ENCODE measurements around the gene PLCB4.

DNA sequence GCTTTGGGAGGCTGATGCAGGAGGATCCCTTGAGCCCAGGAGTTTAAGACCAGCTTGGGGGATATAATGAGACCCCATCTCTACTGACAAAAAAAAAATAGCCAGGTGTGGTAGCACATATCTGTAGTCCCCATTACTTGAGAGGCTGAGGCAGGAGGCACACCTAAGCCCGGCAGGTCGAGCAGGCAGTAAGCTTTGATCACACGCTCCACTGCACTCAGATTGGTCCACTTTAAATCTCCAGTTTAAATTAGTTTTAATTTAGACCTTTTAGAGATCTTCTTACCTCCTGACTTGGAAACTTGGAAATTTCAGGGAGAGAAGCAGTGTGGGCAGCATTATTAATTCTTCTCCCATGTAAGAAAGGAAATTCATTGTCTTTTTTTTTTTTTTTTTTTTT, 16.8 kb upstream of the PLCB4 start:
- TF ChIP-seq GABPB1 (CRISPR knock-in tag; IDR thresholded peaks at IDR 0.05) (no peak), NFE2L1 (CRISPR knock-in tag; IDR thresholded peaks at IDR 0.05) (no peak), E2F1 (CRISPR knock-in tag; IDR thresholded peaks at IDR 0.05) (no peak), ESRRA (CRISPR knock-in tag; IDR thresholded peaks at IDR 0.05; ENCODE audit: borderline replicate concordance) (no peak), CREM (CRISPR knock-in tag; IDR thresholded peaks at IDR 0.05) (no peak), EMX1 (CRISPR knock-in tag; IDR thresholded peaks at IDR 0.05) (no peak), ATF1 (CRISPR knock-in tag; IDR thresholded peaks at IDR 0.05) (no peak), SP1 (CRISPR knock-in tag; conservative IDR thresholded peaks at IDR 0.05) (no peak), ZNF219 (CRISPR knock-in tag; IDR thresholded peaks at IDR 0.05; ENCODE audit: borderline replicate concordance) (no peak), ZNF512 (CRISPR knock-in tag; IDR thresholded peaks at IDR 0.05; ENCODE audit: borderline replicate concordance) (no peak), PRRX2 (CRISPR knock-in tag; IDR thresholded peaks at IDR 0.05) (no peak), ATF3 (CRISPR knock-in tag; conservative IDR thresholded peaks at IDR 0.05) (no peak)
- TF ChIP-seq, protein P1, sequence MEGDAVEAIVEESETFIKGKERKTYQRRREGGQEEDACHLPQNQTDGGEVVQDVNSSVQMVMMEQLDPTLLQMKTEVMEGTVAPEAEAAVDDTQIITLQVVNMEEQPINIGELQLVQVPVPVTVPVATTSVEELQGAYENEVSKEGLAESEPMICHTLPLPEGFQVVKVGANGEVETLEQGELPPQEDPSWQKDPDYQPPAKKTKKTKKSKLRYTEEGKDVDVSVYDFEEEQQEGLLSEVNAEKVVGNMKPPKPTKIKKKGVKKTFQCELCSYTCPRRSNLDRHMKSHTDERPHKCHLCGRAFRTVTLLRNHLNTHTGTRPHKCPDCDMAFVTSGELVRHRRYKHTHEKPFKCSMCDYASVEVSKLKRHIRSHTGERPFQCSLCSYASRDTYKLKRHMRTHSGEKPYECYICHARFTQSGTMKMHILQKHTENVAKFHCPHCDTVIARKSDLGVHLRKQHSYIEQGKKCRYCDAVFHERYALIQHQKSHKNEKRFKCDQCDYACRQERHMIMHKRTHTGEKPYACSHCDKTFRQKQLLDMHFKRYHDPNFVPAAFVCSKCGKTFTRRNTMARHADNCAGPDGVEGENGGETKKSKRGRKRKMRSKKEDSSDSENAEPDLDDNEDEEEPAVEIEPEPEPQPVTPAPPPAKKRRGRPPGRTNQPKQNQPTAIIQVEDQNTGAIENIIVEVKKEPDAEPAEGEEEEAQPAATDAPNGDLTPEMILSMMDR (IDR thresholded peaks at IDR 0.05) = no peak
- TF ChIP-seq, protein P2, sequence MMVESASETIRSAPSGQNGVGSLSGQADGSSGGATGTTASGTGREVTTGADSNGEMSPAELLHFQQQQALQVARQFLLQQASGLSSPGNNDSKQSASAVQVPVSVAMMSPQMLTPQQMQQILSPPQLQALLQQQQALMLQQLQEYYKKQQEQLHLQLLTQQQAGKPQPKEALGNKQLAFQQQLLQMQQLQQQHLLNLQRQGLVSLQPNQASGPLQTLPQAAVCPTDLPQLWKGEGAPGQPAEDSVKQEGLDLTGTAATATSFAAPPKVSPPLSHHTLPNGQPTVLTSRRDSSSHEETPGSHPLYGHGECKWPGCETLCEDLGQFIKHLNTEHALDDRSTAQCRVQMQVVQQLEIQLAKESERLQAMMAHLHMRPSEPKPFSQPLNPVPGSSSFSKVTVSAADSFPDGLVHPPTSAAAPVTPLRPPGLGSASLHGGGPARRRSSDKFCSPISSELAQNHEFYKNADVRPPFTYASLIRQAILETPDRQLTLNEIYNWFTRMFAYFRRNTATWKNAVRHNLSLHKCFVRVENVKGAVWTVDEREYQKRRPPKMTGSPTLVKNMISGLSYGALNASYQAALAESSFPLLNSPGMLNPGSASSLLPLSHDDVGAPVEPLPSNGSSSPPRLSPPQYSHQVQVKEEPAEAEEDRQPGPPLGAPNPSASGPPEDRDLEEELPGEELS (CRISPR knock-in tag; IDR thresholded peaks at IDR 0.05) = no peak

Data from WTC11 (cell line).